HEK293 (cell line): Measurements from ENCODE around the gene DOK6.

ENCODE experiments used
- CTCF ChIA-PET: fragments of 350-600 bp; formaldehyde crosslinking; extraction: SDS; loops from one replicate; lab custom pipeline; 2021; ENCODE audit warnings: antibody characterized with exemption; lab: Yijun Ruan, JAX
- POLR2A ChIA-PET: fragments of 300-600 bp; formaldehyde crosslinking; extraction: SDS; loops from one replicate; lab custom pipeline; 2020; ENCODE audit warnings: antibody characterized with exemption, inconsistent platforms; lab: Yijun Ruan, JAX
- H3K27ac ChIP-seq: fragments of 200-500 bp; sonication (Bioruptor generic); 2 replicates; pipeline ENCODE4 v1.5.1; 2014; ENCODE audit warnings: low read depth, low read length, control low read depth, inconsistent platforms; ENCODE audit errors: extremely low read depth
- H3K36me3 ChIP-seq, 2 experiments: fragments of 200-500 bp in 1 of 2; sonication (Bioruptor generic) in 1 of 2; 1 replicate in 1 of 2; 2 replicates in 1 of 2; pipeline ENCODE4 v1.5.1; 2014 to 2017; ENCODE audit warnings: inconsistent platforms in 2 of 2, low read length in 2 of 2; ENCODE audit not compliant: control insufficient read depth in 2 of 2, insufficient read depth in 1 of 2
- H3K4me1 ChIP-seq: fragments of 200-500 bp; sonication (Bioruptor generic); 2 replicates; pipeline ENCODE4 v1.5.1; 2014; ENCODE audit warnings: mild to moderate bottlenecking, low read length, inconsistent platforms; ENCODE audit not compliant: control insufficient read depth, insufficient read depth
- H3K4me3 ChIP-seq: 2 replicates; pipeline ENCODE4 v1.5.1; 2011; ENCODE audit warnings: low read depth, mild to moderate bottlenecking, control low read depth, low read length, moderate library complexity
- H3K9me3 ChIP-seq: fragments of 200-500 bp; sonication (Bioruptor generic); 2 replicates; pipeline ENCODE4 v1.5.1; 2014; ENCODE audit warnings: low read depth, low read length, inconsistent platforms; ENCODE audit not compliant: control insufficient read depth, insufficient read depth
- KLF10 ChIP-seq: fragments of 450-650 bp; IDR thresholded peaks from 2 replicates; pipeline ENCODE4 v1.5.1; 2018; ENCODE audit warnings: missing biosample characterization, mild to moderate bottlenecking, missing genetic modification characterization
- SCRT1 ChIP-seq: fragments of 450-650 bp; formaldehyde crosslinking; IDR thresholded peaks from 2 replicates; pipeline ENCODE4 v1.5.1; 2016; ENCODE audit warnings: missing biosample characterization, missing genetic modification characterization, borderline replicate concordance
- SCRT2 ChIP-seq: fragments of 450-650 bp; formaldehyde crosslinking; IDR thresholded peaks from 2 replicates; pipeline ENCODE4 v1.5.1; 2016; ENCODE audit warnings: missing biosample characterization, missing genetic modification characterization
- SP3 ChIP-seq: fragments of 450-650 bp; formaldehyde crosslinking; IDR thresholded peaks from 2 replicates; pipeline ENCODE4 v1.5.1; 2016; ENCODE audit warnings: missing biosample characterization, missing genetic modification characterization
- ZBTB17 ChIP-seq: fragments of 450-650 bp; formaldehyde crosslinking; IDR thresholded peaks from 2 replicates; pipeline ENCODE4 v1.5.1; 2016; ENCODE audit warnings: missing biosample characterization, missing genetic modification characterization
- ZIC2 ChIP-seq: fragments of 450-650 bp; formaldehyde crosslinking; IDR thresholded peaks from 2 replicates; pipeline ENCODE4 v1.5.1; 2016; ENCODE audit warnings: missing biosample characterization, missing genetic modification characterization
- ZNF132 ChIP-seq: fragments of 450-650 bp; formaldehyde crosslinking; IDR thresholded peaks from 2 replicates; pipeline ENCODE4 v1.5.1; 2017; ENCODE audit warnings: missing biosample characterization, missing genetic modification characterization, borderline replicate concordance
- ZNF175 ChIP-seq: fragments of 450-650 bp; formaldehyde crosslinking; IDR thresholded peaks from 2 replicates; pipeline ENCODE4 v1.5.1; 2016; ENCODE audit warnings: missing biosample characterization, missing genetic modification characterization
- ZNF23 ChIP-seq: fragments of 450-650 bp; formaldehyde crosslinking; IDR thresholded peaks from 2 replicates; pipeline ENCODE4 v1.5.1; 2016; ENCODE audit warnings: missing biosample characterization, missing genetic modification characterization, borderline replicate concordance
- ZNF366 ChIP-seq: fragments of 450-650 bp; formaldehyde crosslinking; conservative IDR thresholded peaks from 2 replicates; pipeline ENCODE4 v1.5.1; 2016; ENCODE audit warnings: missing biosample characterization, missing genetic modification characterization
- ZNF473 ChIP-seq: fragments of 450-650 bp; formaldehyde crosslinking; IDR thresholded peaks from 2 replicates; pipeline ENCODE4 v1.5.1; 2017; ENCODE audit warnings: missing biosample characterization, missing genetic modification characterization
- ZNF544 ChIP-seq: fragments of 450-650 bp; formaldehyde crosslinking; IDR thresholded peaks from 2 replicates; pipeline ENCODE4 v1.5.0; 2017; ENCODE audit warnings: missing biosample characterization, missing genetic modification characterization
- ZNF558 ChIP-seq: fragments of 450-650 bp; formaldehyde crosslinking; IDR thresholded peaks from 2 replicates; pipeline ENCODE4 v1.5.1; 2016; ENCODE audit warnings: missing biosample characterization, missing genetic modification characterization
- ZNF560 ChIP-seq: fragments of 450-650 bp; formaldehyde crosslinking; IDR thresholded peaks from 2 replicates; pipeline ENCODE4 v1.5.1; 2017; ENCODE audit warnings: missing biosample characterization, missing genetic modification characterization, borderline replicate concordance
- ZNF677 ChIP-seq: fragments of 450-650 bp; IDR thresholded peaks from 2 replicates; pipeline ENCODE4 v1.5.0; 2018; ENCODE audit warnings: missing biosample characterization, mild to moderate bottlenecking, missing genetic modification characterization, moderate library complexity
- ZNF768 ChIP-seq: fragments of 450-650 bp; formaldehyde crosslinking; IDR thresholded peaks from 2 replicates; pipeline ENCODE4 v1.5.1; 2018; ENCODE audit warnings: missing biosample characterization, mild to moderate bottlenecking, missing genetic modification characterization
- ZNF776 ChIP-seq: fragments of 450-650 bp; formaldehyde crosslinking; IDR thresholded peaks from 2 replicates; pipeline ENCODE4 v1.5.0; 2017; ENCODE audit warnings: missing biosample characterization, missing genetic modification characterization, borderline replicate concordance
- ZNF837 ChIP-seq: fragments of 450-650 bp; formaldehyde crosslinking; IDR thresholded peaks from 2 replicates; pipeline ENCODE4 v1.5.1; 2016; ENCODE audit warnings: missing biosample characterization, missing genetic modification characterization
- ZXDB ChIP-seq: fragments of 450-650 bp; formaldehyde crosslinking; IDR thresholded peaks from 2 replicates; pipeline ENCODE4 v1.5.1; 2016; ENCODE audit warnings: missing biosample characterization, missing genetic modification characterization
- TF ChIP-seq, protein P1 (sequence below): fragments of 450-650 bp; IDR thresholded peaks from 2 replicates; pipeline ENCODE4 v1.5.1; 2018; ENCODE audit warnings: missing biosample characterization, missing genetic modification characterization
- TF ChIP-seq, protein P2 (sequence below): fragments of 450-650 bp; formaldehyde crosslinking; IDR thresholded peaks from 2 replicates; pipeline ENCODE4 v1.5.1; 2016; ENCODE audit warnings: missing biosample characterization, missing genetic modification characterization
- TF ChIP-seq, protein P3 (sequence below): fragments of 450-650 bp; formaldehyde crosslinking; IDR thresholded peaks from 2 replicates; pipeline ENCODE4 v1.5.1; 2016; ENCODE audit warnings: missing biosample characterization, missing genetic modification characterization
- TF ChIP-seq, protein P4 (sequence below): fragments of 450-650 bp; formaldehyde crosslinking; IDR thresholded peaks from 2 replicates; pipeline ENCODE4 v1.5.1; 2016; ENCODE audit warnings: missing biosample characterization, missing genetic modification characterization

DOK6 gene

DNA sequence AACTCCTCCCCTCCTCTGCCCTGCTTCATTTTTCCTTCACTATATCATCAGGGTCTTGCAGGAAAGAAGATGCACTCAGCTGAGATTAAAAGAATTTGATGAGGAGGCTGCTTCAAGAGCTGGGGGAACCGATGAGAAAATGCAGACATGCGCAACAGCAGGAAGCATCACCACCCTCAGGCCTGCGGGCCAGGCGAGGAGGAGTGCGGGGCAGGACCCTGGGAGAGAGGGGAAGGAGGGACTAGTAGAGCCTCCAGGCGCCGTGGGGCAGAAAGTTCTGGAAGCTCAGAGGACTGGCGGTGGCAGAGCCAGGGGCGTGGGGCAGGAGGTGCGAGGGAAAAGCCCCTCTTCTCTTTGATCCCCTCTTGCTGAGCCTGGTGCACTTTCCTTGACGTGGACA lies 438.8 kb downstream of the DOK6 start:
- TF ChIP-seq, protein P1, sequence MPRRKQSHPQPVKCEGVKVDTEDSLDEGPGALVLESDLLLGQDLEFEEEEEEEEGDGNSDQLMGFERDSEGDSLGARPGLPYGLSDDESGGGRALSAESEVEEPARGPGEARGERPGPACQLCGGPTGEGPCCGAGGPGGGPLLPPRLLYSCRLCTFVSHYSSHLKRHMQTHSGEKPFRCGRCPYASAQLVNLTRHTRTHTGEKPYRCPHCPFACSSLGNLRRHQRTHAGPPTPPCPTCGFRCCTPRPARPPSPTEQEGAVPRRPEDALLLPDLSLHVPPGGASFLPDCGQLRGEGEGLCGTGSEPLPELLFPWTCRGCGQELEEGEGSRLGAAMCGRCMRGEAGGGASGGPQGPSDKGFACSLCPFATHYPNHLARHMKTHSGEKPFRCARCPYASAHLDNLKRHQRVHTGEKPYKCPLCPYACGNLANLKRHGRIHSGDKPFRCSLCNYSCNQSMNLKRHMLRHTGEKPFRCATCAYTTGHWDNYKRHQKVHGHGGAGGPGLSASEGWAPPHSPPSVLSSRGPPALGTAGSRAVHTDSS (tag by site-specific recombination): no peak
- TF ChIP-seq ZNF768 (no peak), ZNF560 (tag by site-specific recombination) (no peak), ZNF132 (tag by site-specific recombination) (no peak), KLF10 (tag by site-specific recombination) (no peak), ZNF473 (tag by site-specific recombination) (no peak), ZNF175 (tag by site-specific recombination) (no peak), ZNF544 (no peak), ZNF23 (tag by site-specific recombination) (no peak)
- TF ChIP-seq, protein P2, sequence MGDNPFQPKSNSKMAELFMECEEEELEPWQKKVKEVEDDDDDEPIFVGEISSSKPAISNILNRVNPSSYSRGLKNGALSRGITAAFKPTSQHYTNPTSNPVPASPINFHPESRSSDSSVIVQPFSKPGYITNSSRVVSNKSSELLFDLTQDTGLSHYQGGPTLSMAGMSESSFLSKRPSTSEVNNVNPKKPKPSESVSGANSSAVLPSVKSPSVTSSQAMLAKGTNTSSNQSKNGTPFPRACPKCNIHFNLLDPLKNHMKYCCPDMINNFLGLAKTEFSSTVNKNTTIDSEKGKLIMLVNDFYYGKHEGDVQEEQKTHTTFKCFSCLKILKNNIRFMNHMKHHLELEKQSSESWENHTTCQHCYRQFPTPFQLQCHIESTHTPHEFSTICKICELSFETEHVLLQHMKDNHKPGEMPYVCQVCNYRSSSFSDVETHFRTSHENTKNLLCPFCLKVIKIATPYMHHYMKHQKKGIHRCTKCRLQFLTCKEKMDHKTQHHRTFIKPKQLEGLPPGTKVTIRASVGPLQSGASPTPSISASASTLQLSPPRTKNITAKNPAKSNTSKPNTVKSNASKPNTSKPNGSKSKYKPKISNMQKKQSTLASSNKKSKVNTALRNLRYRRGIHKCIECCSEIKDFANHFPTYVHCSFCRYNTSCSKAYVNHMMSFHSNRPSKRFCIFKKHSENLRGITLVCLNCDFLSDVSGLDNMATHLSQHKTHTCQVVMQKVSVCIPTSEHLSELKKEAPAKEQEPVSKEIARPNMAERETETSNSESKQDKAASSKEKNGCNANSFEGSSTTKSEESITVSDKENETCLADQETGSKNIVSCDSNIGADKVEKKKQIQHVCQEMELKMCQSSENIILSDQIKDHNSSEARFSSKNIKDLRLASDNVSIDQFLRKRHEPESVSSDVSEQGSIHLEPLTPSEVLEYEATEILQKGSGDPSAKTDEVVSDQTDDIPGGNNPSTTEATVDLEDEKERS (tag by site-specific recombination): no peak
- Histone ChIP-seq H3K36me3 (no peaks in the 10 kb centered on the region), H3K27ac (no peak overlapping the region), H3K9me3 (no peaks in the 10 kb centered on the region), H3K4me3 (no peak overlapping the region), H3K4me1 (no peaks in the 10 kb centered on the region)
- CTCF ChIA-PET: interaction anchor here (0.6 to 0.7 kb wide), 2 partner anchors 97 to 1921 kb away, joined by 3 to 6 read pairs; no protein-coding TSS in a partner anchor
- POLR2A ChIA-PET: interaction anchor here (0.8 kb wide), 1 partner anchor 11 kb away, joined by 3 read pairs; no protein-coding TSS in a partner anchor

DNA sequence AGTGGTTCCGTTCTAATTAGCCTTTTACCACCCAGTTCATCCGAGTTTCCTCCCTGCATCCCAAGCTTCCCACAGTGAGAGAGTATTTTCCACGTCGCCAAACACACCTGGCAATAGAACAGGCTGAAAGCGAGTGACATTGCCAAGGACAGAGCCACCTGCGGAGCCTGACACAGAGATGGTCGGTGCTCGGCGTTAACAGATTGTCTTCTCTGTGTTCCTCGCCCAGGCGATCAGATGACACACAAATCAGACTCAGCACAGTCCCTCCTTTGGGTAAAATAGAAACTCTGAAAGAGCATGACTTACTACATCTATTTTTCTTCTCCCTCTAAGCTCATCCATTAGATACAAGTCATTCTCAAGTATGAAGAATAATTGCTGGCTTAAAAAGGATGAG lies 439.3 kb downstream of the DOK6 start:
- CTCF ChIA-PET: interaction anchor here (0.7 kb wide), 1 partner anchor 97 kb away, joined by 3 read pairs; no protein-coding TSS in a partner anchor
- Histone ChIP-seq H3K4me3 (no peak overlapping the region), H3K36me3 (no peaks in the 10 kb centered on the region), H3K27ac (no peak overlapping the region), H3K9me3 (no peaks in the 10 kb centered on the region), H3K4me1 (no peaks in the 10 kb centered on the region)
- POLR2A ChIA-PET: no interaction called here
- TF ChIP-seq, protein P3, sequence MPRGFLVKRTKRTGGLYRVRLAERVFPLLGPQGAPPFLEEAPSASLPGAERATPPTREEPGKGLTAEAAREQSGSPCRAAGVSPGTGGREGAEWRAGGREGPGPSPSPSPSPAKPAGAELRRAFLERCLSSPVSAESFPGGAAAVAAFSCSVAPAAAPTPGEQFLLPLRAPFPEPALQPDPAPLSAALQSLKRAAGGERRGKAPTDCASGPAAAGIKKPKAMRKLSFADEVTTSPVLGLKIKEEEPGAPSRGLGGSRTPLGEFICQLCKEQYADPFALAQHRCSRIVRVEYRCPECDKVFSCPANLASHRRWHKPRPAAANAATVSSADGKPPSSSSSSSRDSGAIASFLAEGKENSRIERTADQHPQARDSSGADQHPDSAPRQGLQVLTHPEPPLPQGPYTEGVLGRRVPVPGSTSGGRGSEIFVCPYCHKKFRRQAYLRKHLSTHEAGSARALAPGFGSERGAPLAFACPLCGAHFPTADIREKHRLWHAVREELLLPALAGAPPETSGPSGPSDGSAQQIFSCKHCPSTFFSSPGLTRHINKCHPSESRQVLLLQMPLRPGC: no peak
- TF ChIP-seq, protein P4, sequence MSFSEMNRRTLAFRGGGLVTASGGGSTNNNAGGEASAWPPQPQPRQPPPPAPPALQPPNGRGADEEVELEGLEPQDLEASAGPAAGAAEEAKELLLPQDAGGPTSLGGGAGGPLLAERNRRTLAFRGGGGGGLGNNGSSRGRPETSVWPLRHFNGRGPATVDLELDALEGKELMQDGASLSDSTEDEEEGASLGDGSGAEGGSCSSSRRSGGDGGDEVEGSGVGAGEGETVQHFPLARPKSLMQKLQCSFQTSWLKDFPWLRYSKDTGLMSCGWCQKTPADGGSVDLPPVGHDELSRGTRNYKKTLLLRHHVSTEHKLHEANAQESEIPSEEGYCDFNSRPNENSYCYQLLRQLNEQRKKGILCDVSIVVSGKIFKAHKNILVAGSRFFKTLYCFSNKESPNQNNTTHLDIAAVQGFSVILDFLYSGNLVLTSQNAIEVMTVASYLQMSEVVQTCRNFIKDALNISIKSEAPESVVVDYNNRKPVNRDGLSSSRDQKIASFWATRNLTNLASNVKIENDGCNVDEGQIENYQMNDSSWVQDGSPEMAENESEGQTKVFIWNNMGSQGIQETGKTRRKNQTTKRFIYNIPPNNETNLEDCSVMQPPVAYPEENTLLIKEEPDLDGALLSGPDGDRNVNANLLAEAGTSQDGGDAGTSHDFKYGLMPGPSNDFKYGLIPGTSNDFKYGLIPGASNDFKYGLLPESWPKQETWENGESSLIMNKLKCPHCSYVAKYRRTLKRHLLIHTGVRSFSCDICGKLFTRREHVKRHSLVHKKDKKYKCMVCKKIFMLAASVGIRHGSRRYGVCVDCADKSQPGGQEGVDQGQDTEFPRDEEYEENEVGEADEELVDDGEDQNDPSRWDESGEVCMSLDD: no peak
- TF ChIP-seq ZBTB17 (tag by site-specific recombination) (peak; percentile 73), ZNF558 (tag by site-specific recombination) (no peak), ZNF366 (tag by site-specific recombination) (no peak), ZNF677 (tag by site-specific recombination) (0 out of 2 replicates have a peak, but pooled peaks have one; percentile 31), ZIC2 (tag by site-specific recombination) (no peak), ZXDB (tag by site-specific recombination) (no peak), SCRT2 (tag by site-specific recombination) (peak; percentile 64), ZNF560 (tag by site-specific recombination) (no peak), SCRT1 (tag by site-specific recombination) (peak; percentile 66), ZNF776 (no peak), SP3 (tag by site-specific recombination) (no peak), ZNF837 (tag by site-specific recombination) (no peak)
